ENCODE results near the gene GPR31.

GRCh38 chr6:167164261-167164660 lies 6.5 kb upstream of the GPR31 start:
- no peak for TF ChIP-seq CTCF (IDR thresholded peaks at IDR 0.05)
- TF ChIP-seq POLR2AphosphoS5 (IDR thresholded peaks at IDR 0.05): no peak
- no peak for TF ChIP-seq EP300 (IDR thresholded peaks at IDR 0.05)

Measured in esophagus muscularis mucosa (tissue), 4 donors.